BLaER1 (cell line): ENCODE results near the gene MED17.

Source experiments
- H3K27ac ChIP-seq: shearing (Covaris generic); formaldehyde crosslinking; 2 replicates; pipeline ENCODE4 v1.8.1; 2022
- H3K27me3 ChIP-seq: shearing (Covaris generic); formaldehyde crosslinking; 2 replicates; pipeline ENCODE4 v1.8.1; 2022
- H3K36me3 ChIP-seq: shearing (Covaris generic); formaldehyde crosslinking; 2 replicates; pipeline ENCODE4 v1.8.1; 2022
- H3K4me1 ChIP-seq: shearing (Covaris generic); formaldehyde crosslinking; 2 replicates; pipeline ENCODE4 v1.8.1; 2022
- H3K4me2 ChIP-seq: shearing (Covaris generic); formaldehyde crosslinking; 2 replicates; pipeline ENCODE4 v1.8.1; 2022
- H3K4me3 ChIP-seq: shearing (Covaris generic); formaldehyde crosslinking; 2 replicates; pipeline ENCODE4 v1.8.1; 2022
- H3K9ac ChIP-seq: shearing (Covaris generic); formaldehyde crosslinking; 2 replicates; pipeline ENCODE4 v1.8.1; 2022
- H3K9me3 ChIP-seq: shearing (Covaris generic); formaldehyde crosslinking; 2 replicates; pipeline ENCODE4 v1.8.1; 2022
- H4K20me1 ChIP-seq: shearing (Covaris generic); formaldehyde crosslinking; 2 replicates; pipeline ENCODE4 v1.8.1; 2022
- Cebpa-rat ChIP-seq: shearing (Covaris generic); IDR thresholded peaks from 2 replicates; pipeline ENCODE4 v1.8.1; 2022

The MED17 gene

GRCh38 chr11:93861808-93862207, 77.7 kb downstream of the MED17 start:
- H3K36me3 ChIP-seq, result no peaks in the 10 kb centered on the region
- TF ChIP-seq Cebpa-rat, result no peak
- peak overlapping the region; percentile 42 for H3K4me2 ChIP-seq
- no peak overlapping the region for H3K9ac ChIP-seq
- peak overlapping the region; percentile 36 for H3K27ac ChIP-seq
- peaks cover 20% of the 10 kb centered on the region; the same call in 1 of the 2 replicates for H3K9me3 ChIP-seq
- H3K4me3 ChIP-seq, result no peak overlapping the region
- no peaks in the 10 kb centered on the region for H4K20me1 ChIP-seq
- no peaks in the 10 kb centered on the region for H3K27me3 ChIP-seq
- H3K4me1 ChIP-seq, result peaks cover 14% of the 10 kb centered on the region
